ENCODE data around the gene CFAP100. TPM values are rescaled to one million over a fixed set of nuclear protein-coding genes. Genes with fewer than 3 reads are reported as not detected.

Gene CFAP100
- total RNA-seq, 1 donor from 2014 or later = not detected

DNA sequence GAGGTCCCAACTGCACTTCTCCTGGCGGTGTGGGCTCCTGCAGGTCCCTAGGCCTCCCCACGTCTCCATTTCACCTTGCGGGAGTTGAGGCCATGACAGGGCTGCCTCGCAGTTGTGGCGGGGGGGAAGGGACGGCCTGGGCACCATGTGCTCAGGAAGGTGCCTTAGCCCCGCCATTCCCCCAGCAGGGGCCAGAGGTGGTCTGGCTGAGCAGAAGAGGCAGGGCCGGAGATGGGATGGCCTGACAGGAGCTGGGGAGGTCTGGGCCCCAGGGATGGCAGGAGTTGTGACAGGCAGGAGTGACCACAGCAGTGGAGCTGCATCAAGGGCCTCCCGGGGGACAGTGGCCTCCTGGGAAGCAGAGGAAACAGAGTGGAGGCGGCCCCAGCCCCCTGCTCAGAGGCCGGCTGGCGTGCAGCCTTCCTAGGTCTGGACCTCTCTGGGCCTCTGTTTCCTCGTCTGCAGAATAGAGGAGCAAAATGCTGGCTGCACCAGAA, 18.8 kb upstream of the CFAP100 start:
- DNase-seq = no peak
- no peak overlapping the region for H3K4me3 ChIP-seq
- peaks cover 27% of the 10 kb centered on the region for H3K4me1 ChIP-seq
- H3K36me3 ChIP-seq = no peaks in the 10 kb centered on the region
- intact Hi-C loops (cut with micrococcal nuclease) = no loop called here
- no peaks in the 10 kb centered on the region for H3K9me3 ChIP-seq (replicated peaks)
- H3K27me3 ChIP-seq (ENCODE audit: low read depth) = peaks cover 9% of the 10 kb centered on the region
- no peak overlapping the region for H3K27ac ChIP-seq (replicated peaks)
- TF ChIP-seq, protein P1, sequence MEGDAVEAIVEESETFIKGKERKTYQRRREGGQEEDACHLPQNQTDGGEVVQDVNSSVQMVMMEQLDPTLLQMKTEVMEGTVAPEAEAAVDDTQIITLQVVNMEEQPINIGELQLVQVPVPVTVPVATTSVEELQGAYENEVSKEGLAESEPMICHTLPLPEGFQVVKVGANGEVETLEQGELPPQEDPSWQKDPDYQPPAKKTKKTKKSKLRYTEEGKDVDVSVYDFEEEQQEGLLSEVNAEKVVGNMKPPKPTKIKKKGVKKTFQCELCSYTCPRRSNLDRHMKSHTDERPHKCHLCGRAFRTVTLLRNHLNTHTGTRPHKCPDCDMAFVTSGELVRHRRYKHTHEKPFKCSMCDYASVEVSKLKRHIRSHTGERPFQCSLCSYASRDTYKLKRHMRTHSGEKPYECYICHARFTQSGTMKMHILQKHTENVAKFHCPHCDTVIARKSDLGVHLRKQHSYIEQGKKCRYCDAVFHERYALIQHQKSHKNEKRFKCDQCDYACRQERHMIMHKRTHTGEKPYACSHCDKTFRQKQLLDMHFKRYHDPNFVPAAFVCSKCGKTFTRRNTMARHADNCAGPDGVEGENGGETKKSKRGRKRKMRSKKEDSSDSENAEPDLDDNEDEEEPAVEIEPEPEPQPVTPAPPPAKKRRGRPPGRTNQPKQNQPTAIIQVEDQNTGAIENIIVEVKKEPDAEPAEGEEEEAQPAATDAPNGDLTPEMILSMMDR (IDR thresholded peaks at IDR 0.05; ENCODE audit: borderline replicate concordance) = no peak

DNA sequence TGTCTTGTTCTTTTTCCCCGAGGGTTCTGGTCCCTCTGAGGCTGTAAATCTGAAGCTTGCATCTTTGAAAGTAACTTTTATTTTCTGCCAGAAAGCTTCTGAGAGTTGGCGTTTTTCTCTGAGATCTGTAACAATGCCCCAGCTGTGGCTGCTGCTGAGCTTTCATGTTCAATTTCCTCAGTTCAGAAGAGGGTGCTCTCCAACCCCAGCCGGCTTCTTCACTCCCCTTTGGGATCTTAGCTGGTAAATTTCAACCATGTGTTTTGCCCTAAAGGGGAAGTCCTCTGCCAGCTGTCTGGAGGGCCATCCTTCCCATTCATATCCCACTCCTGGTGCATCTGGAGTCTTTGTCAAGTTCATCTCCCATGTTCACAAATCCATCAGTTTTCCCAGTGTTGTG, 18.3 kb upstream of the CFAP100 start:
- no peaks in the 10 kb centered on the region for H3K9me3 ChIP-seq (replicated peaks)
- intact Hi-C loops (cut with micrococcal nuclease) = no loop called here
- H3K36me3 ChIP-seq = no peaks in the 10 kb centered on the region
- H3K4me3 ChIP-seq = no peak overlapping the region
- peaks cover 27% of the 10 kb centered on the region for H3K4me1 ChIP-seq
- TF ChIP-seq, protein P1 (IDR thresholded peaks at IDR 0.05; ENCODE audit: borderline replicate concordance) = no peak
- no peak for DNase-seq
- H3K27ac ChIP-seq (replicated peaks) = no peak overlapping the region
- H3K27me3 ChIP-seq (ENCODE audit: low read depth) = peaks cover 9% of the 10 kb centered on the region

DNA sequence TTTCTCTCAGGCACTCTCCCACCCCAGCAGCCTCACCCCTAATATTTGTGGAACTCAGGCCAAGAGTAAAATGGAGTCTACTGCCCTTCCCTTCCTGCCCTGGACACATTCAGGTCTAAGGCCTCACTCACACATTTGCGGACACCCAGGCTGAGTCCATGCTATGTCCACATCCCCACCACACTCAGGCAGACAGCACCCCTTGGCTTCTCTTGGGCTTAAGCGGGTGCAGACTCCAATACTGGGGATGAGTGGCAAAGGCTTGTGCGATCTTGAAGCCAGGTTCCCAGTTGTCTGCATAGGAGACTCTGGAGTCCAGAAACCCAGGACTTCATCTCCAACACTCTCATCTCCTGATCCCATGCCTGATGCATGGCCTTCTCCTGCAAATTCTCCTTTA, 17.5 kb upstream of the CFAP100 start:
- Histone ChIP-seq H3K4me3 (no peak overlapping the region), H3K27me3 (ENCODE audit: low read depth) (peaks cover 9% of the 10 kb centered on the region), H3K36me3 (no peaks in the 10 kb centered on the region), H3K4me1 (peaks cover 26% of the 10 kb centered on the region), H3K27ac (replicated peaks) (no peak overlapping the region), H3K9me3 (replicated peaks) (no peaks in the 10 kb centered on the region)
- intact Hi-C loops (cut with micrococcal nuclease) = no loop called here
- no peak for DNase-seq
- TF ChIP-seq, protein P1 (IDR thresholded peaks at IDR 0.05; ENCODE audit: borderline replicate concordance) = no peak

DNA sequence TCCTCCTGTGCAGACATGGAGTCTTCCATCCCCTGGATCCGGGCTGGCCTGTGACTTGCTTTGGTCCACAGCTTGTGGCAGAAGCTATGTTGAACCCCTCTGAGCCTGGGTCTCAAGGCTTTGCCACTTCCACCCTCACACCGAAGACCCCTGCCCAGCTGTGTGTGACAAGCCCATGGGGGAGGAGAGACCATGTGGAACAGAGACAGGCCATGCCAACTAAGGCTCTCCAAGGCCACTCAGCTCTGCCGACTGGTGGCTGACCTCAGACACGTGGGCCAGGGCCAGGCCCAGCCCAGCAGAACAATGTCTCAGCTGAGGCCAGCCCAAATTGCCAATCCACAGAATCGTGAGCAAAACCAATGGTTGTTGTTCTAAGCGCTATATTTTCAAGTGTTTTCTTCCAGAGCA, 16.4 kb upstream of the CFAP100 start:
- Histone ChIP-seq H3K36me3 (no peaks in the 10 kb centered on the region), H3K9me3 (replicated peaks) (no peaks in the 10 kb centered on the region), H3K27ac (replicated peaks) (no peak overlapping the region), H3K4me1 (peaks cover 15% of the 10 kb centered on the region), H3K4me3 (no peak overlapping the region), H3K27me3 (ENCODE audit: low read depth) (peaks cover 9% of the 10 kb centered on the region)
- DNase-seq = no peak
- TF ChIP-seq, protein P1 (IDR thresholded peaks at IDR 0.05; ENCODE audit: borderline replicate concordance) = no peak
- intact Hi-C loops (cut with micrococcal nuclease) = no loop called here

DNA sequence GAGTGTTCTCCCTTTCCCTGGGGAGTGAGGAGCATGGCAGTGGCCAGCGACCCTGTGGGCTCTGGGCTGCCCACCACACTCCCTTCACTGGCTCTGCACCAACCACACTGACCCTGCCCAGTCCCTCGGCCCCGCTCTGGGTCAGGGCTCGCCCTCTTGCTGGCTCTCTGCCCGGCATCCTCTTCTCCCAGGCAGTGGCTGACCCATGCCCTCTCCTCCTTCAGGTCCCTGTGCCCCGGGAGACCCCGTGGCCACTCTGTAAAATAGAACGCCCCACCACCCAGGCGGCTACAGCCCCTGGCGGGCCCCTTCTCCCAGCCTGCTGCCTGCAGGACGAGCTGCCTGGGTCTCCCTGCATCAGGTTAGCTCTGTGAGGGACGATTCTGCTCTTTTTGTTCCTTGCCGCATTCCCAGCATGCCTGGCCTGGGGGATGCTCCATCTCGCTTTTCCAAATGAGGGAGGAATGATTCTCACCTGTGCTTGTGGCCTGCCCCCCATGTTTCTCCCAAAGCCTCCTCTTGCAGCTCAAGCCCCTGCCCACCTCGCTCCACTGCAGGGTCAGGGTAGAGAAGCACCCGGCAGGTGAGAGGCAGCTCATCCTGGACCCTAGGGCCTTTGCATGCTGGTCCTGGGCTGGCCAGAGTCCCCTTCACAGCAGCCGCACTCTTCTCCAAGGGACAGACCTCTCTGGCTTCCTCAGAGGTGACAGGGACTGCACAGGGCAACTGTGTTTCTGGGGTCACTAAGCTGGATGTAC, 14.5 kb upstream of the CFAP100 start:
- intact Hi-C loops (cut with micrococcal nuclease) = no loop called here
- no peaks in the 10 kb centered on the region for H3K4me1 ChIP-seq

More for the DNA sequence above, 14.5 kb upstream of the CFAP100 start:
- Histone ChIP-seq H3K36me3 (no peaks in the 10 kb centered on the region), H3K4me3 (no peak overlapping the region), H3K27ac (replicated peaks) (no peak overlapping the region), H3K9me3 (replicated peaks) (no peaks in the 10 kb centered on the region), H3K27me3 (ENCODE audit: low read depth) (peaks cover 9% of the 10 kb centered on the region)
- no peak for DNase-seq
- TF ChIP-seq, protein P1 (IDR thresholded peaks at IDR 0.05; ENCODE audit: borderline replicate concordance) = no peak

All from left ventricle myocardium inferior (tissue), 1 donor.